OCI-LY3 (cell line): ENCODE data around the gene NRK.

ENCODE experiments used
- EZH2phosphoT487 ChIP-seq: fragments of 200-600 bp; shearing (Covaris generic); IDR thresholded peaks from 2 replicates; pipeline ENCODE4 v1.6.1; 2018; ENCODE audit warnings: antibody characterized with exemption, mixed run types, low read depth
- TF ChIP-seq, protein P1 (sequence below): fragments of 200-600, 300-600 bp; sonication (generic); IDR thresholded peaks from 2 replicates; pipeline ENCODE4 v1.5.1; 2014; ENCODE audit warnings: antibody characterized with exemption, low read length, low read depth

DNA sequence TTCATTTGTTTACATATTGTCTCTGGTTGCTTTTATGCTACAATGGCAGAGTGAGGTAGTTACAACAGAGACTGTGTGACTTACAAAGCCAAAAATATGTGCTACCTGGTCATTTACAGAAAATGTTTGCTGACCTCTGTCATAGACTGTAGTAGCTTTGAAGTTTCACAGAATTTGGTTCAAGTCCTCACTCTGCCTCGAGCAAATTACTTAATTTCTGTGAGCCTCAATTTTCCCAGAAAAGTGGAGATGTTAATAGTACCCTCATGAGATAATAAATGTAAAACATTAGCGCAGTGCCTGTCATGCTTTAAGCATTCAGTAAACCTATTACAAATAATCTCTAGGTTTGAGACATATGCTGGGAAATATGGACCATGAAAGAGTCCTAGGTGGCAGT, 18.4 kb upstream of the NRK start:
- TF ChIP-seq, protein P1, sequence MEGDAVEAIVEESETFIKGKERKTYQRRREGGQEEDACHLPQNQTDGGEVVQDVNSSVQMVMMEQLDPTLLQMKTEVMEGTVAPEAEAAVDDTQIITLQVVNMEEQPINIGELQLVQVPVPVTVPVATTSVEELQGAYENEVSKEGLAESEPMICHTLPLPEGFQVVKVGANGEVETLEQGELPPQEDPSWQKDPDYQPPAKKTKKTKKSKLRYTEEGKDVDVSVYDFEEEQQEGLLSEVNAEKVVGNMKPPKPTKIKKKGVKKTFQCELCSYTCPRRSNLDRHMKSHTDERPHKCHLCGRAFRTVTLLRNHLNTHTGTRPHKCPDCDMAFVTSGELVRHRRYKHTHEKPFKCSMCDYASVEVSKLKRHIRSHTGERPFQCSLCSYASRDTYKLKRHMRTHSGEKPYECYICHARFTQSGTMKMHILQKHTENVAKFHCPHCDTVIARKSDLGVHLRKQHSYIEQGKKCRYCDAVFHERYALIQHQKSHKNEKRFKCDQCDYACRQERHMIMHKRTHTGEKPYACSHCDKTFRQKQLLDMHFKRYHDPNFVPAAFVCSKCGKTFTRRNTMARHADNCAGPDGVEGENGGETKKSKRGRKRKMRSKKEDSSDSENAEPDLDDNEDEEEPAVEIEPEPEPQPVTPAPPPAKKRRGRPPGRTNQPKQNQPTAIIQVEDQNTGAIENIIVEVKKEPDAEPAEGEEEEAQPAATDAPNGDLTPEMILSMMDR: no peak
- TF ChIP-seq EZH2phosphoT487: no peak
